Thyroid gland (tissue), 4 donors: ENCODE measurements around the gene CTSF. TPM values are rescaled to one million over a fixed set of nuclear protein-coding genes. Genes with fewer than 3 reads are reported as not detected.

Source experiments
- DNase-seq, 2 donors: peaks; one replicate each; pipeline ENCODE4 v3.0.0-alpha.2; 2019
- H3K27ac ChIP-seq, 3 donors: fragments of 200-600 bp; sonication (generic); 1 replicate in 2 of 3; 2 replicates in 1 of 3; pipeline ENCODE4 v1.5.1; 2016 to 2019; ENCODE audit warnings: mild to moderate bottlenecking in 1 of 3, moderate library complexity in 1 of 3
- H3K27me3 ChIP-seq: fragments of 200-600 bp; sonication (generic); one replicate; pipeline ENCODE4 v1.5.1; 2019
- H3K36me3 ChIP-seq, 2 donors: fragments of 200-600 bp; sonication (generic); one replicate each; pipeline ENCODE4 v1.5.1; 2016 to 2019
- H3K4me1 ChIP-seq, 2 donors: fragments of 200-600 bp; sonication (generic); one replicate each; pipeline ENCODE4 v1.5.1; 2017 to 2019
- H3K4me3 ChIP-seq, 3 donors: fragments of 200-600 bp; sonication (generic); replicated peaks in 1 of 3; 1 replicate in 2 of 3; 2 replicates in 1 of 3; pipeline ENCODE4 v1.5.1; 2016; ENCODE audit warnings: mild to moderate bottlenecking in 1 of 3
- H3K9me3 ChIP-seq: fragments of 200-600 bp; sonication (generic); one replicate; pipeline ENCODE4 v1.5.1; 2017
- CTCF ChIP-seq, 6 experiments: fragments of 200-600 bp in 3 of 6; fragments of 450-650 bp in 3 of 6; sonication (generic) in 3 of 6; IDR thresholded peaks; one replicate each; pipeline ENCODE4 v1.5.1; 2016 to 2019; ENCODE audit warnings: antibody characterized with exemption in 6 of 6, mild to moderate bottlenecking in 2 of 6, inconsistent platforms in 1 of 6, moderate library complexity in 1 of 6
- POLR2A ChIP-seq, 2 donors: fragments of 450-650 bp; IDR thresholded peaks; one replicate each; pipeline ENCODE4 v1.6.1; 2017; ENCODE audit warnings: antibody characterized with exemption in 2 of 2, mild to moderate bottlenecking in 2 of 2, moderate library complexity in 1 of 2
- WGBS, 2 donors: methylation state at CpG; one replicate each; pipeline ENCODE4 v1.1.5; 2017; 5-methylcytosine and 5-hydroxymethylcytosine counted together
- intact Hi-C: fragments of 100-400 bp; cut with DNase I; formaldehyde crosslinking; loops from one replicate; pipeline ENCODE4 v1.15.1; 2023
- small RNA-seq: library from RNA; depleted of rRNA; stranded (forward); fragments of <200 nt; gene quantifications from one replicate; pipeline ENCODE3, GENCODE V24; 2016
- total RNA-seq, 4 donors: library from RNA; depleted of rRNA; stranded (reverse); fragments of >200 nt; gene quantifications; one replicate each; pipeline ENCODE4 v1.2.3, GENCODE V29; 2016

CTSF gene
- total RNA-seq, 4 donors from 2014 or later: 30.4 to 79.1 (median 64.6) TPM

GRCh38 chr11:66529655-66530054, 38.8 kb downstream of the CTSF start:
- H3K4me3 ChIP-seq: no peak overlapping the region
- WGBS, 2 donors: 90 to 93% methylated on average over 6 to 10 of the region's 13 CpGs
- H3K36me3 ChIP-seq: peaks cover 0 to 5% of the 10 kb centered on the region in 2 donors
- H3K27me3 ChIP-seq: no peaks in the 10 kb centered on the region
- TF ChIP-seq CTCF (IDR thresholded peaks at IDR 0.05) (no peak), POLR2A (IDR thresholded peaks at IDR 0.05) (no peak)
- no peaks in the 10 kb centered on the region for H3K9me3 ChIP-seq
- intact Hi-C loops: no loop called here
- H3K27ac ChIP-seq: no peak overlapping the region
- H3K4me1 ChIP-seq: no peaks in the 10 kb centered on the region
- no peak for DNase-seq

GRCh38 chr11:66529069-66529468, 39.3 kb downstream of the CTSF start:
- Histone ChIP-seq H3K36me3 (peaks cover 0 to 5% of the 10 kb centered on the region in 2 donors), H3K4me1 (no peaks in the 10 kb centered on the region), H3K9me3 (no peaks in the 10 kb centered on the region), H3K27me3 (no peaks in the 10 kb centered on the region), H3K4me3 (no peak overlapping the region), H3K27ac (no peak overlapping the region)
- TF ChIP-seq CTCF (IDR thresholded peaks at IDR 0.05) (no peak), POLR2A (IDR thresholded peaks at IDR 0.05) (no peak)
- 80 to 81% methylated on average over 10 of the region's 10 CpGs for WGBS, 2 donors
- DNase-seq: no peak
- intact Hi-C loops: no loop called here

- Histone ChIP-seq H3K9me3 (no peaks in the 10 kb centered on the region), H3K27me3 (no peaks in the 10 kb centered on the region), H3K27ac (no peak overlapping the region), H3K4me3 (no peak overlapping the region), H3K4me1 (no peaks in the 10 kb centered on the region), H3K36me3 (peaks cover 31 to 35% of the 10 kb centered on the region in 2 donors)
- 82 to 88% methylated on average over 10 of the region's 10 CpGs for WGBS, 2 donors
- no peak for DNase-seq
- intact Hi-C loops: no loop called here
- TF ChIP-seq CTCF (IDR thresholded peaks at IDR 0.05): no peak
- no peak for TF ChIP-seq POLR2A (IDR thresholded peaks at IDR 0.05)
Observed at GRCh38 chr11:66524304-66525040, 43.9 kb downstream of the CTSF start.

GRCh38 chr11:66523611-66524010, 44.8 kb downstream of the CTSF start:
- 90 to 92% methylated on average over 10 to 11 of the region's 11 CpGs for WGBS, 2 donors
- Histone ChIP-seq H3K36me3 (peaks cover 32 to 38% of the 10 kb centered on the region in 2 donors), H3K27ac (no peak overlapping the region), H3K4me1 (no peaks in the 10 kb centered on the region), H3K27me3 (no peaks in the 10 kb centered on the region), H3K4me3 (no peak overlapping the region), H3K9me3 (no peaks in the 10 kb centered on the region)
- DNase-seq: no peak
- intact Hi-C loops: no loop called here
- no peak for TF ChIP-seq POLR2A (IDR thresholded peaks at IDR 0.05)
- no peak for TF ChIP-seq CTCF (IDR thresholded peaks at IDR 0.05)

Small RNA genes lying within 50 kb of the gene (small RNA-seq; reads per million reads assigned to genes)
- not detected for gene RNU4-39P

Other genes starting within 250 kb of the CTSF start
- gene RIN1, start 232.2 kb downstream of the CTSF start, total RNA-seq: 1 to 10 TPM; 1.3 to 7.9 (median 2.2) TPM
- 10 to 100 TPM; 41.4 to 64.4 (median 53.8) TPM for gene BRMS1, start 223.5 kb downstream of the CTSF start, total RNA-seq
- 10 to 100 TPM; 41.1 to 67.2 (median 49.5) TPM for gene B4GAT1, start 221.0 kb downstream of the CTSF start, total RNA-seq
- 10 to 100 TPM in 2 of 4 donors, 1 to 10 TPM in 2; 5.0 to 11.4 (median 8.3) TPM for gene SLC29A2, start 196.8 kb downstream of the CTSF start, total RNA-seq
- not detected for gene NPAS4, start 147.6 kb downstream of the CTSF start, total RNA-seq
- gene MRPL11, start 129.8 kb downstream of the CTSF start, total RNA-seq: 10 to 100 TPM; 35.5 to 58.3 (median 39.7) TPM
- gene PELI3, start 101.7 kb downstream of the CTSF start, total RNA-seq: 10 to 100 TPM; 11.4 to 21.8 (median 14.7) TPM
- gene DPP3, start 88.2 kb downstream of the CTSF start, total RNA-seq: 10 to 100 TPM; 10.9 to 38.7 (median 35.8) TPM
- 100 to 1,000 TPM in 3 of 4 donors, 10 to 100 TPM in 1; 83.2 to 200 (median 165) TPM for gene BBS1, start 58.0 kb downstream of the CTSF start, total RNA-seq
- gene ZDHHC24, start 22.6 kb downstream of the CTSF start, total RNA-seq: 10 to 100 TPM; 20.3 to 25.9 (median 22.3) TPM
- under 1 TPM in 1 of 4 donors, not detected in 3; 0.27 TPM for gene ACTN3, start 21.7 kb downstream of the CTSF start, total RNA-seq
- 1 to 10 TPM in 2 of 4 donors, under 1 TPM in 2; 0.92 to 2.1 (median 1.1) TPM for gene CCDC87, start 24.5 kb upstream of the CTSF start, total RNA-seq
- 10 to 100 TPM; 22.7 to 48.5 (median 28.9) TPM for gene CCS, start 24.6 kb upstream of the CTSF start, total RNA-seq
- gene RBM14, start 48.0 kb upstream of the CTSF start, total RNA-seq: 10 to 100 TPM; 31.8 to 76.9 (median 62.9) TPM
- gene RBM4, start 70.1 kb upstream of the CTSF start, total RNA-seq: 100 to 1,000 TPM; 104 to 147 (median 131) TPM
- gene RBM4B, start 109.3 kb upstream of the CTSF start, total RNA-seq: 10 to 100 TPM; 16.6 to 24.7 (median 24.2) TPM
- 1 to 10 TPM in 2 of 4 donors, under 1 TPM in 2; 0.25 to 1.6 (median 0.83) TPM for gene SPTBN2, start 160.6 kb upstream of the CTSF start, total RNA-seq